ENCODE results near the gene TAB2. TPM values are rescaled to one million over a fixed set of nuclear protein-coding genes. Genes with fewer than 3 reads are reported as not detected.

The TAB2 gene
- total RNA-seq, 4 donors from 2014 or later, result 24.1 to 93.6 (median 51.7) TPM

- H3K27me3 ChIP-seq, result no peaks in the 10 kb centered on the region
- H3K27ac ChIP-seq, result no peak overlapping the region
- TF ChIP-seq POLR2A (IDR thresholded peaks at IDR 0.05) (no peak), CTCF (IDR thresholded peaks at IDR 0.05) (no peak)
- no peak overlapping the region for H3K4me3 ChIP-seq
- H3K36me3 ChIP-seq, result no peaks in the 10 kb centered on the region
- H3K9me3 ChIP-seq, result no peaks in the 10 kb centered on the region
- intact Hi-C loops (cut with DNase I; ENCODE audit: low total_unique reads), result no loop called here
- H3K4me1 ChIP-seq, result no peaks in the 10 kb centered on the region
- no peak for DNase-seq
Observed at GRCh38 chr6:149271348-149272340, 45.9 kb upstream of the TAB2 start.

DNA sequence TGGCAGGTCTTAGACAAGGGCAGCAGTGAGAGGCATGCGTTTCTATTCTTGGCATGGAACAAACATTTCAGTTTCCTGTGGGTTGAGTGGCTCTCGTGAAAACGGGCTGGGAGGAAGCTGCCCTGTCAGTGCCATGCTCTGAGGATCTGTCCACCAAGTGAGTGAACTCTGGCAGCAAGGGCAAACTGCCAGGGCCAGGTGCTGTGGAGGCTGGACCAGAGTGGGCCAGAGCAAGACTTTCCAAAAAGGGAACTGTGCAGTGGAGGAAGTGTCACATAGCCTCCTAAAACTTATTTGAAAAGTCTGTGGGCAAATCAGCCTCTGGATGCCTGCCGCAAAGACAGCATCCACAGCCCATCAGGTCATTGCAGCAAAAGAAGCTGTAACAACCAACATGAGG, 44.2 kb upstream of the TAB2 start:
- TF ChIP-seq POLR2A (IDR thresholded peaks at IDR 0.05) (no peak), CTCF (IDR thresholded peaks at IDR 0.05) (no peak)
- H3K9me3 ChIP-seq, result no peaks in the 10 kb centered on the region
- DNase-seq, result no peak

GRCh38 chr6:149275621-149276020, 41.9 kb upstream of the TAB2 start:
- H3K27ac ChIP-seq, result no peak overlapping the region
- no peaks in the 10 kb centered on the region for H3K27me3 ChIP-seq
- intact Hi-C loops (cut with DNase I; ENCODE audit: low total_unique reads), result no loop called here
- no peaks in the 10 kb centered on the region for H3K4me1 ChIP-seq
- H3K4me3 ChIP-seq, result no peak overlapping the region
- DNase-seq, result no peak
- no peaks in the 10 kb centered on the region for H3K36me3 ChIP-seq
- no peaks in the 10 kb centered on the region for H3K9me3 ChIP-seq
- TF ChIP-seq CTCF (IDR thresholded peaks at IDR 0.05) (no peak), POLR2A (IDR thresholded peaks at IDR 0.05) (no peak)

More for the DNA sequence above, 44.2 kb upstream of the TAB2 start:
- Histone ChIP-seq H3K36me3 (no peaks in the 10 kb centered on the region), H3K27me3 (no peaks in the 10 kb centered on the region), H3K27ac (no peak overlapping the region), H3K4me3 (no peak overlapping the region), H3K4me1 (no peaks in the 10 kb centered on the region)
- intact Hi-C loops (cut with DNase I; ENCODE audit: low total_unique reads), result no loop called here

DNA sequence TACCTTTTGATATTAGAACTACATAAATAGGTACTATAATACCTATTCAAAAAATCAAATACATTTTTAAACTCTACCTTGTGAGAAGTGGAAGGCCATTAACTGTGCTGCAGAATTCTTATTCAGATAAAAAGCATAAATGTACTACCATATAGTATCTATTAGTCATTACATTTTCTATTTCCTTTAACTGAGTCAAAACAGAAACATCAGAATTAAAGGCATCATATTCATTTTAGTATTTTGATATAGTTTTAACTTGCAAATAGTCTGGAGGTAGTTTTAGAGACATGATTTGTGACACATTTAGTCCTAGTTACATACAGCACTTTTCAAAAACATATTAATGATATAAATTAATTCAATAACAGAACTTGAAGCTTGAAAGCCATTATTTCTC, 39.9 kb upstream of the TAB2 start:
- TF ChIP-seq POLR2A (IDR thresholded peaks at IDR 0.05) (no peak), CTCF (IDR thresholded peaks at IDR 0.05) (no peak)

GRCh38 chr6:149278997-149279396, 38.5 kb upstream of the TAB2 start:
- intact Hi-C loops (cut with DNase I; ENCODE audit: low total_unique reads), result no loop called here
- Histone ChIP-seq H3K4me1 (no peaks in the 10 kb centered on the region), H3K27ac (no peak overlapping the region), H3K36me3 (no peaks in the 10 kb centered on the region), H3K4me3 (no peak overlapping the region), H3K9me3 (no peaks in the 10 kb centered on the region), H3K27me3 (no peaks in the 10 kb centered on the region)
- no peak for DNase-seq
- TF ChIP-seq POLR2A (IDR thresholded peaks at IDR 0.05) (no peak), CTCF (IDR thresholded peaks at IDR 0.05) (no peak)

More for the DNA sequence above, 39.9 kb upstream of the TAB2 start:
- H3K27me3 ChIP-seq, result no peaks in the 10 kb centered on the region
- no peak overlapping the region for H3K27ac ChIP-seq
- intact Hi-C loops (cut with DNase I; ENCODE audit: low total_unique reads), result no loop called here
- H3K4me3 ChIP-seq, result no peak overlapping the region
- DNase-seq, result no peak
- H3K9me3 ChIP-seq, result no peaks in the 10 kb centered on the region
- no peaks in the 10 kb centered on the region for H3K36me3 ChIP-seq
- no peaks in the 10 kb centered on the region for H3K4me1 ChIP-seq

Data from uterus (tissue), 4 donors.